GM06990 (cell line): ENCODE results near the gene BMPR2.
A peak's percentile ranks its signal among the peaks of the same experiment; 100 is the strongest.

ENCODE experiments used
- DNase-seq: peaks from one replicate; pipeline ENCODE4 v3.0.0-alpha.2; 2011; ENCODE audit not compliant: insufficient read length; ENCODE audit errors: extremely low read depth
- H3K27me3 ChIP-seq: replicated peaks from 2 replicates; pipeline ENCODE4 v1.6.0; 2011; ENCODE audit warnings: low read length; ENCODE audit not compliant: control insufficient read depth, insufficient read depth
- H3K36me3 ChIP-seq: 2 replicates; pipeline ENCODE4 v1.5.1; 2011; ENCODE audit warnings: low read length; ENCODE audit not compliant: control insufficient read depth, insufficient read depth
- H3K4me3 ChIP-seq: replicated peaks from 2 replicates; pipeline ENCODE4 v1.5.1; 2011; ENCODE audit warnings: low read depth, mild to moderate bottlenecking, control low read depth, low read length
- TF ChIP-seq, protein P1 (sequence below): IDR thresholded peaks from 2 replicates; pipeline ENCODE4 v1.5.1; 2011; ENCODE audit warnings: low read length, control low read depth, mild to moderate bottlenecking, inconsistent platforms; ENCODE audit not compliant: insufficient read depth, poor library complexity, severe bottlenecking

BMPR2 gene

DNA sequence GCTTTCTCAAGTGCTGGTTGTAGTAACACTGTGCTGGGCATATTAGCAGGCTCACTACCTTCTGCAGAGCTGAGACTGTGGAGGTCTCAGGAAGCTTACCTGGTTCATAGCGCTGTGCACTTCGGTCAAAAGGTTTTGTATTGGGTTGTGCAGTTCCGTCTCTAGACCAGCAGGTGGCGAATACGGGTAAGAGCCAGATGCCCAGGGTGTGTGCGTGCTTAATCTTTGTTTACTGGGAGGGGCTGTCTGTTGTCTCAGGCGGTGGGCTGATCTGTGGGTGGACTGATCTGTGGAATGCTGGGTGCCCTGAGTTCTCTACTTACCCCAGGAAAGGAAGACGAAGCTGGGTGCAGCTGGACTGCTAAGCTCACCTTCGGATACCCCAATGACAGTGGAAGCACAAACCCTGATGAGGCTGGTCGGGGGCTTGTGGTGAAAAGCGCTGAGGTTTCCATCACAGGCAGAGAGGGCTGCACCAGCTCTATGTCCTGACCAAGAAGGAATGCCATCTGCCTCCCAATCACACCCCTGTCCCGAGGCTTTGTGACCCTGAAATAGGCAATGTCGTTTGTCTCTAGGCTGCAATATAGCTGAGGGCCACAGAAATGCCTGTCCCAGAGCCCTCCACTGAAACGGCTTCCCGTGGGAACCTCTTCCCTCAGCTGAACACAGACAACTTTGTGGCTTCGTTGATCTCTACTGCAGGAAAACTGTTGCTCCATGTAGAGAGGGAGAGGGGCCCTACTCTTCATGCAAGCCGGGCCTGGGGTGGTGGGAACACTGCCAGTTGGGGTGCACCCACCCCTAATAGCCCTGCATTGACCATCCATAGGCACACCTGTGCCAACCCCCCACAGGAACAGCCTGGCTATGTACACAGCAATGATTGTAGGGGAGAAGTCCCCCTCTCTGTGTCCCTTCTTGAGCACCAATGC, 212.8 kb downstream of the BMPR2 start:
- no peak overlapping the region for H3K4me3 ChIP-seq
- H3K27me3 ChIP-seq = no peaks in the 10 kb centered on the region
- TF ChIP-seq, protein P1, sequence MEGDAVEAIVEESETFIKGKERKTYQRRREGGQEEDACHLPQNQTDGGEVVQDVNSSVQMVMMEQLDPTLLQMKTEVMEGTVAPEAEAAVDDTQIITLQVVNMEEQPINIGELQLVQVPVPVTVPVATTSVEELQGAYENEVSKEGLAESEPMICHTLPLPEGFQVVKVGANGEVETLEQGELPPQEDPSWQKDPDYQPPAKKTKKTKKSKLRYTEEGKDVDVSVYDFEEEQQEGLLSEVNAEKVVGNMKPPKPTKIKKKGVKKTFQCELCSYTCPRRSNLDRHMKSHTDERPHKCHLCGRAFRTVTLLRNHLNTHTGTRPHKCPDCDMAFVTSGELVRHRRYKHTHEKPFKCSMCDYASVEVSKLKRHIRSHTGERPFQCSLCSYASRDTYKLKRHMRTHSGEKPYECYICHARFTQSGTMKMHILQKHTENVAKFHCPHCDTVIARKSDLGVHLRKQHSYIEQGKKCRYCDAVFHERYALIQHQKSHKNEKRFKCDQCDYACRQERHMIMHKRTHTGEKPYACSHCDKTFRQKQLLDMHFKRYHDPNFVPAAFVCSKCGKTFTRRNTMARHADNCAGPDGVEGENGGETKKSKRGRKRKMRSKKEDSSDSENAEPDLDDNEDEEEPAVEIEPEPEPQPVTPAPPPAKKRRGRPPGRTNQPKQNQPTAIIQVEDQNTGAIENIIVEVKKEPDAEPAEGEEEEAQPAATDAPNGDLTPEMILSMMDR = peak; percentile 88
- no peaks in the 10 kb centered on the region for H3K36me3 ChIP-seq
- DNase-seq = no peak

DNA sequence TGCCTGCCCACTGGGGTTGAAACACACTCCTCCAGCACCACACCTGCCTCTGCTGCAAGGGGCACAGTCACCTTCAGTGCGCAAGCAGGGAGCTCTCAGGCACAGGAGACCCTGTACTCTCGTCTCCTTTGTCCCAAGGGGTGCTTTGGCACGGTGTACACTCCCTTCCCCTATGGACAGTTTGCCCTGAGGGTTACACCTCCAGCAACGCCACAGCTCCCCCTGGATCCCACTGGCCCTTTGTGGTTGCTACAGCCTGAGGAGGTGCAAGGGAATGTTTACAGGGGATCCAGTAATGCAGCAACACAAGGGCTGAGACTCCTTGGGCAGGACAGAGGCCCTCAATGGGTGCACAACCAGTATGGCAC, 213.4 kb downstream of the BMPR2 start:
- Histone ChIP-seq H3K36me3 (no peaks in the 10 kb centered on the region), H3K4me3 (no peak overlapping the region), H3K27me3 (no peaks in the 10 kb centered on the region)
- TF ChIP-seq, protein P1 = no peak
- no peak for DNase-seq

DNA sequence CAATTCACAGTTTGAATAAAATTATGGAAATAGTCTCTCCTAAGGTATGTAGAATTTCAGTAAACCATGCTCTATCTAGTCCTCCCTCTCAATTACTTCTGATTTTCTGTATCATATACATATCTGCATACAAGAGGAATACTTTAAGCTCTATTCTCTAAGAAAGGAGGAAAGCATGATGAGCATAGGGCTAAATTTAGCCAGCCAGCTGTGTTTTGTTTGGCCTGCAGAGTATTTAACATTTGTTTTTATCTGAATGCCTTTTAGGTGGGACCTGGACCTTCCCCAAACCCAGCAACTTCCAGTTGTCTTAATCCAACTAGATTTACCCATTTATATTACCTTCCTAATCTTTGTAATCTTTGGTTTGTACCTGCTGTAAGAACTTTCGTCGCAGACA, 216.4 kb downstream of the BMPR2 start:
- no peaks in the 10 kb centered on the region for H3K27me3 ChIP-seq
- no peaks in the 10 kb centered on the region for H3K36me3 ChIP-seq
- no peak overlapping the region for H3K4me3 ChIP-seq
- TF ChIP-seq, protein P1 = no peak
- no peak for DNase-seq

DNA sequence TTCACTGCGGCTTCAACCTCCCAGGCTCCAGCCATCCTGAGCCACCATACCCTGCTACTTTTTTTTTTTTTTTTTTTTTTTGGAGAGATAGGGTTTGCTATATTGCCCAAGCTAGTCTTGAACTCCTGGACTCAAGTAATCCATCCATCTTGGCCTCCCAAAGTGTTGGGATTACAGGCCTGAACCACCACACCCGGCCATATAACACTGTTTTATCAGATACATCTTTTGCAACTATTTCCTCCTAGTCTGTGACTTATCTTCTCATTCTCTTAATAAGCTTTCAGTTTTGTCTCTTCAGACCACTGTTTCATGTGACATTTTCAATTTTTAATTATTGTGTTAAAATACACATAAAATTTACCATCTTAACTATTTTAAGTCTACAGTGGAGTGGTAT, 223.0 kb downstream of the BMPR2 start:
- no peak for DNase-seq

GRCh38 chr2:202599911-202600310, 223.8 kb downstream of the BMPR2 start:
- no peak for DNase-seq
- H3K36me3 ChIP-seq = no peaks in the 10 kb centered on the region
- H3K4me3 ChIP-seq = no peak overlapping the region
- TF ChIP-seq, protein P1 = no peak
- no peaks in the 10 kb centered on the region for H3K27me3 ChIP-seq

More for the DNA sequence above, 223.0 kb downstream of the BMPR2 start:
- no peaks in the 10 kb centered on the region for H3K36me3 ChIP-seq
- no peak overlapping the region for H3K4me3 ChIP-seq
- no peaks in the 10 kb centered on the region for H3K27me3 ChIP-seq
- TF ChIP-seq, protein P1 = no peak
